Measurements from ENCODE around the gene NPAS1.
"Not testable (repeated sequence)": the region's sequence is repeated elsewhere in the genome, so short reads cannot be mapped to it uniquely, and the experiment has no call there.

The NPAS1 gene

GRCh38 chr19:47047272-47047762 lies 27.7 kb downstream of the NPAS1 start:
- no peak for DNase-seq

- peak; percentile 44 to 87 (median 54) for DNase-seq
Observed at GRCh38 chr19:47047763-47048405, 28.2 kb downstream of the NPAS1 start.

- no peak for DNase-seq
Observed at GRCh38 chr19:47049307-47049700, 29.7 kb downstream of the NPAS1 start.

GRCh38 chr19:47050562-47050961 lies 30.9 kb downstream of the NPAS1 start:
- not testable (repeated sequence) for DNase-seq

GRCh38 chr19:47056411-47056810 lies 36.8 kb downstream of the NPAS1 start:
- DNase-seq = no peak

GRCh38 chr19:47057328-47057727 lies 37.7 kb downstream of the NPAS1 start:
- no peak for DNase-seq

- DNase-seq = no peak
Observed at GRCh38 chr19:47058621-47059022, 39.0 kb downstream of the NPAS1 start.

- no peak for DNase-seq
Observed at GRCh38 chr19:47063874-47064273, 44.2 kb downstream of the NPAS1 start.

- no peak for DNase-seq
Observed at GRCh38 chr19:47065242-47065641, 45.6 kb downstream of the NPAS1 start.

GRCh38 chr19:47066376-47067214 lies 47.0 kb downstream of the NPAS1 start:
- no peak for DNase-seq

- DNase-seq = no peak
Observed at GRCh38 chr19:47067215-47067847, 47.7 kb downstream of the NPAS1 start.

- no peak for DNase-seq
Observed at GRCh38 chr19:47068246-47068645, 48.6 kb downstream of the NPAS1 start.

- DNase-seq = no peak
Observed at GRCh38 chr19:47068876-47069406, 49.3 kb downstream of the NPAS1 start.

GRCh38 chr19:47069795-47070194 lies 50.2 kb downstream of the NPAS1 start:
- no peak for DNase-seq

GRCh38 chr19:47070756-47071155 lies 51.1 kb downstream of the NPAS1 start:
- no peak for DNase-seq

GRCh38 chr19:47071731-47072130 lies 52.1 kb downstream of the NPAS1 start:
- DNase-seq = no peak

- DNase-seq = no peak
Observed at GRCh38 chr19:47072323-47072722, 52.7 kb downstream of the NPAS1 start.

- DNase-seq = no peak
Observed at GRCh38 chr19:47073574-47073973, 53.9 kb downstream of the NPAS1 start.

- no peak for DNase-seq
Observed at GRCh38 chr19:47074621-47075020, 55.0 kb downstream of the NPAS1 start.

GRCh38 chr19:47075179-47075810 lies 55.7 kb downstream of the NPAS1 start:
- no peak for DNase-seq

- DNase-seq = no peak
Observed at GRCh38 chr19:47075941-47076340, 56.3 kb downstream of the NPAS1 start.

GRCh38 chr19:47078351-47078750 lies 58.7 kb downstream of the NPAS1 start:
- DNase-seq = not testable (repeated sequence)

GRCh38 chr19:47081095-47081494 lies 61.5 kb downstream of the NPAS1 start:
- DNase-seq = no peak

Data from T-helper 1 cell (primary cell).